ENCODE results near the gene ZNF582. TPM values are rescaled to one million over a fixed set of nuclear protein-coding genes. Genes with fewer than 3 reads are reported as not detected.

The ZNF582 gene
- total RNA-seq, 2 donors from 2014 or later, result 0.84 to 3.5 TPM

Other genes starting within 250 kb of the ZNF582 start
- not detected for gene GALP, start 217.5 kb downstream of the ZNF582 start, total RNA-seq
- not detected for gene ZSCAN5B, start 195.8 kb downstream of the ZNF582 start, total RNA-seq
- not detected for gene ZSCAN5C, start 191.3 kb downstream of the ZNF582 start, total RNA-seq
- gene EDDM13, start 120.8 kb downstream of the ZNF582 start, total RNA-seq, result 1 to 10 TPM; 1.2 to 2.0 TPM
- gene ZSCAN5A, start 78.7 kb downstream of the ZNF582 start, total RNA-seq, result 10 to 100 TPM in 1 of 2 donors, 1 to 10 TPM in 1; 4.1 to 13.3 TPM
- 1 to 10 TPM in 1 of 2 donors, under 1 TPM in 1; 0.88 to 1.6 TPM for gene ZNF583, start 10.8 kb upstream of the ZNF582 start, total RNA-seq
- gene ZNF667, start 83.8 kb upstream of the ZNF582 start, total RNA-seq, result 1 to 10 TPM; 1.3 to 2.7 TPM
- 1 to 10 TPM in 1 of 2 donors, under 1 TPM in 1; 0.39 to 1.1 TPM for gene ZNF471, start 114.3 kb upstream of the ZNF582 start, total RNA-seq
- 1 to 10 TPM; 3.8 to 5.0 TPM for gene ZFP28, start 145.4 kb upstream of the ZNF582 start, total RNA-seq
- 1 to 10 TPM; 4.4 to 6.3 TPM for gene ZNF470, start 173.9 kb upstream of the ZNF582 start, total RNA-seq
- gene ZNF71, start 201.8 kb upstream of the ZNF582 start, total RNA-seq, result 1 to 10 TPM; 4.4 to 4.7 TPM
- gene SMIM17, start 249.6 kb upstream of the ZNF582 start, total RNA-seq, result under 1 TPM; 0.30 to 0.31 TPM